DMS153 treated with DMSO at 0.1 percent for 48 hours (cell line): Measurements from ENCODE around the gene NAPG.
"Not testable (repeated sequence)": the region's sequence is repeated elsewhere in the genome, so short reads cannot be mapped to it uniquely, and the experiment has no call there.

Experiments used
- DNase-seq: peaks from one replicate; lab custom pipeline; 2025; ENCODE audit not compliant: unreplicated experiment; lab: John Stamatoyannopoulos, UW

Gene NAPG

GRCh38 chr18:10514082-10514481, 11.7 kb upstream of the NAPG start:
- no peak for DNase-seq

DNA sequence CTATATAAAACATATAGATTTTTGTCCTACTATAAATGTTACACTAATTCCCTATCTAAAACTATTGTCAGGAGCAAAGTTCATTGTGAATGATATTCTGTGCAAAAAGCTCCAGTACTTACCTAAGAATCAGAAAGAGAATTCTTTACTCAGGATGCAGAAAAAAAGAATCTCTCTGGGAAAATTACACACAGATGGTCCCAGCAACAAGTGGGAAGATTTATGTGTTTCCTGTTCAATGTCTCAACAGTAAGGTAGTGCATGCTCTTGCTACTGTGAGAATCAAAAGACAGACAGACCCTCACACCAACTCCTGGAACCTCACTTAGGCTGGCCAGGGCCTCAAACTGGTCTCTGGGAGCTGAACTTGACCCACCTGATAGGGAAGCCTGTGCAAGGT, 11.2 kb upstream of the NAPG start:
- no peak for DNase-seq

DNA sequence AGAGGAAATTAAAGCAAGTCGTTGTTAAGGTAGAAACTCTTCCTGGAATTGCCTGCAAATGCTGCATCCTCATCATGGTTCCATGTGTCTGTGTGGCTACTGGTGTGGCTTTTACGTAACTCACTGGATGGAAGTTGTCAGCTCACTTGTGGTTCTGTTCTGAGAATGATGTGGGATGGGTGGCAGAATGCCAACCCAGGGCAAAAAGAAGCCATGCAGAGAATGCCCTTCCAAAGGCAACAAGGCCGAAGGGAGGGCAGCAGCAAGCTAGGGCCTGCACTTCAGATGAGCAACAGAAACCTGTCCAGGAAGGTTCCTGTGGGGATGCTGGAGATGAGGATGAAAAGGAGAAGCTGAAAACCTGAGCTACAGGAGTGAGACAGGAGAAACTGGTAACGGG, 10.4 kb upstream of the NAPG start:
- no peak for DNase-seq

GRCh38 chr18:10516078-10516477, 9.7 kb upstream of the NAPG start:
- DNase-seq: no peak

- DNase-seq: no peak
Observed at GRCh38 chr18:10518595-10519255, 7.1 kb upstream of the NAPG start.

DNA sequence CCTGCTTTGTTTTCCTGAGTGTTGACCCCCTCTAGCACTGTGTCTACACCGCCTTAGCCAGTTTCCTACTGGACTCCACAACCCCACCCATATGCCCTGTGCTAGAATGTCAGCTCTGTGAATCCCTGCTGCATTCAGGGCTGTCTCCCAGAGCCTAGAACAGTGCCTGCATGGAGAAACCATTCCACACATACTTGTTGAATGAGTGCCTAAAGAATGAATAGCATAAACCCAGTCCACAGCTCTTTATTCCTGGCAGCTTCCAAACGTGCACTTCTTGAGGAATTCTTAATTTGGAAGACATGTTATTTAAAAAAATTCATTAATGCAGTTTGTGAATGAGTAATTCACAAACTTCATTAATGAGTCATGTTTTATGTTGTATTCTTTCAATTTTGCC, 6.5 kb upstream of the NAPG start:
- no peak for DNase-seq

- peak; percentile 37 for DNase-seq
Observed at GRCh38 chr18:10519999-10520935, 5.6 kb upstream of the NAPG start.

GRCh38 chr18:10521566-10521965, 4.3 kb upstream of the NAPG start:
- DNase-seq: no peak

DNA sequence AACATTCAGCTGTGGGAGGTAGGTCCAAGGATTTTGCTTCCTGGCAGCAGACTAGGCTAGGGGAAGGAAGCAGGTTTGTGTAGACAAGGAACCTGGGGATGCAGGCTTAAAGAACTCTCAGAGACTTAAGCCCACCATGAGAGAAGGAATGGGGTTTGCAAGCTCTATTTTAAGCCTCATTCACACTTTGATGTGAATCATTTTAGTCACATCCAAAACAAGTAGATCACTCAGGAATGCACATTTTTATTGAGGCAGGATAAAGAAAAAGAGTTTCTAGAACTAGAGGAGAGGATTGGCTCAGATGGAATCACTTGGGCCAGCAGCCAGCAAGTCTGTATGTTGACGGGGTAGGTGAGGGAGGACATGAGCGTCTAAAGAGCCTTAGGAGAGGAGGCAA, 3.3 kb upstream of the NAPG start:
- DNase-seq: no peak

- DNase-seq: no peak
Observed at GRCh38 chr18:10523544-10523943, 2.3 kb upstream of the NAPG start.

DNA sequence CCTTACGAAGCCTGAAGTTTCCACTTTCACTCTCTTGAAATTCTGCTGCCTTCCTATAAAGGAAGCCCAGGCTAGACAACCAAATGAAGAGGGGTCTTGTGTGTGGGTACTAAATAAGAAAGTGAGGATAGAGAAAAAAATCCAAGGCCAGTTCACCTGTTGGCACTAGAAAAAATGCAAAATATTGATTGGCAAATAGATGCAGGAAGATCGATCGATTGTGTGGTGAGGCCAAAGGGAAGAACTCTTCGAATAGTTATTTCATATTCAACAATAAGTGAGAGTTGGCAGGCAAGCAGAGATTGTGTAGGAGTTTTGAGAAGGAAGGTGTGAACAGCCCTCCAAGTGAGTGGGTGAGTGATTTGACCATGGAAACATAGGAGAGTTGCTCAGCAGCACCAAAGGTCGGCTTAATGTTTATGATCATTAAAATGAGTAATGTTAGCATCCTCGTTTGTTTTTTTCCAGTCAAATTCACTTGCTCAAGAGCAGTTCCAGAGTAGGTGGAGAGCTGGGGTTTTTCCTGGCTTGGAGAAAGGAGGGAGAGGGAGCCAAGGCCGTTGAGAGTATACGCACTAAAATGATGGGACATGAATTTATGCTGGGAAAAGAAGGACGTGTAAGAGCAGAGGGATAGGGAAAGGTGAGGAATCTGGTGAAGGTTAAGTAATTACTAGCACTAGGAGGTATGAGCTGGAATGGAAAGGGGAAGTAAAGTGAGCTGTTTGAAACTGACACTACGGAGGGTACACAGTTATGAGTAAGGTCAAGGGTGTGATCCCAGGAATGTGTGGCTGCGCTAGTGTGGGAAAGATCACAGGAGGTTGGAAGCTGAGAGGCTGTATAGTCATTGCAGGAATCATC, 1.1 kb upstream of the NAPG start:
- DNase-seq: no peak

- DNase-seq: no peak
Observed at GRCh38 chr18:10525371-10525691, 496 bp upstream of the NAPG start.

GRCh38 chr18:10526561-10526949, 728 bp downstream of the NAPG start:
- DNase-seq: no peak

DNA sequence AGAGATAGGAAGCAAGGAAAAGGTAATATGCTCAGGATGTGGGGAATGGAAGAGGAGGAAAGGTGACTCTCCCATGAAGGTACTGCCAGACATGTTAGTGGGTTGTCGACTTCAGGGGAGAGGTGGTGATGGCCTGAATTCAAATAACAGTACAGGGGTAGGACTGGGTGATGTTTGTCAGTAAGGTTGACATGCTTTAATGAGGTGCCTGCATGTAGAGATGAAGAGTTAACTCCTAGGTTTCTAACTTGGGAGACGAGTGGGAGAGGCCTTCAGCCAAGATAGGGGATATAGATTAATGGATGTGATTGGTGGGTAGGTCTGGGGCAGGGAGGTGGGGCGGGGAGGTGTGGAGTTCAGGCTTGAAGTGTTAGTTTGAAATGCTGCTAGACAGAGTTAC, 2.6 kb downstream of the NAPG start:
- DNase-seq: no peak

DNA sequence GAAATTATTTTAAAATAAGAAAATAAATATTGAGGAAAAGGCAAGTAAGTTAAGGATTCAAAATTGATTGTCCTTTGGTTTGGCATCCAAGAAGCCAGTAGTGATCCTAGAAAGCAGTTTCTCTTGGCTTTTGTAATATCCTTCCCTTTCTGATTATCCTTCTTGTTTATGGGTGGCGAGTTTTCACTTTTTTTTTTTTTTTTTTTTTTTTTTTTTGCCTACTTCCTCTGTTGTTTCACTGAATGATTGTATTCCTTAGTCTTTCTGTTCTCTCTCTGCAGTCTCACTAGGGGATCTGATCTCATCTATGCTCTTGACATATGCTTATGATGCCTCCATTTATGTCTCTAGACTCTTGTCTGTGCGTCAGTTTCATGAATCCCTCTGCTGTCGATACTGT, 4.2 kb downstream of the NAPG start:
- DNase-seq: no peak

- DNase-seq: no peak
Observed at GRCh38 chr18:10530852-10531251, 5.0 kb downstream of the NAPG start.

GRCh38 chr18:10533111-10533510, 7.3 kb downstream of the NAPG start:
- DNase-seq: no peak

DNA sequence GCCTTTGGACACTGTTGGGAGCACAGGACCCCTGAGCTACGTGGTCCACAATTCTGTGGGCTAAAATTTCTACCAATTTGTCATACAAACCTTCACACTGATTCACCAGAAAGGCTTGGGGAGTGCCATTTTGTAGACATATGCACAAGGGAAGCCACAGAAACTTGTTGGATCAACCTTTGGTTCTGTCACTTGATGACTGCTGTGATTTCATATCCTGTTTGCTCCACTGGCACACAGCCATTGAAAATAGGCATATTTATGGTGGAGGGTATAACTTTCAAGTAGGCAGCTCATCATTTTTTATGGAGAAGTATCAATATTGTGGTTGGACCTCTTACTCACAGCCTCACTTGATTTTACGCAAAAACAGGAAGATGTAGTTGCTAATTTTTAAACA, 10.5 kb downstream of the NAPG start:
- DNase-seq: no peak

GRCh38 chr18:10537765-10538164, 11.9 kb downstream of the NAPG start:
- no peak for DNase-seq

DNA sequence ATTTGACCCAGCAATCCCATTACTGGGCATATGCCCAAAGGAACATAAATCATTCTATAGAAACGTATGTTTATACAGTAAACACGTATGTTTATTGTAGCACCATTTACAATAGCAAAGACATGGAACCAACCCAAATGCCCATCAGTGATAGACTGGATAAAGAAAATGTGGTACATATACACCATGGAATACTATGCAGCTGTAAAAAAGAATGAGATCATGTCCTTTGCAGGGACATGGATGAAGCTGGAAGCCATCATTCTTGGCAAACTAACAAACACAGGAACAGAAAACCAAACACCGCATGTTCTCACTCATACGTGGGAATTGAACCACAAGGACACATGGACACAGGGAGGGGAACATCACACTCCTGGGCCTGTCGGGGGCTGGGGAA, 13.3 kb downstream of the NAPG start:
- DNase-seq: not testable (repeated sequence)

GRCh38 chr18:10543277-10543676, 17.4 kb downstream of the NAPG start:
- DNase-seq: no peak
